Fibroblast of skin of abdomen (primary cell): ENCODE results near the gene AWAT1. TPM values are rescaled to one million over a fixed set of nuclear protein-coding genes. Genes with fewer than 3 reads are reported as not detected.
A peak's percentile ranks its signal among the peaks of the same experiment; 100 is the strongest.
"Not testable (repeated sequence)": the region's sequence is repeated elsewhere in the genome, so short reads cannot be mapped to it uniquely, and the experiment has no call there.

Experiments
- DNase-seq: peaks from one replicate; pipeline ENCODE4 v3.0.0-alpha.2; 2013
- polyA plus RNA-seq, 2 experiments: library from polyadenylated mRNA; unstranded; fragments of 120-200 nt; gene quantifications; one replicate each; pipeline ENCODE4 v1.2.1, GENCODE V29; 2013; ENCODE audit not compliant: insufficient read length in 2 of 2

AWAT1 gene
- polyA plus RNA-seq (2013, experiment 1 of 2; ENCODE audit: insufficient read length), result not detected
- not detected for polyA plus RNA-seq (2013, experiment 2 of 2; ENCODE audit: insufficient read length)

DNA sequence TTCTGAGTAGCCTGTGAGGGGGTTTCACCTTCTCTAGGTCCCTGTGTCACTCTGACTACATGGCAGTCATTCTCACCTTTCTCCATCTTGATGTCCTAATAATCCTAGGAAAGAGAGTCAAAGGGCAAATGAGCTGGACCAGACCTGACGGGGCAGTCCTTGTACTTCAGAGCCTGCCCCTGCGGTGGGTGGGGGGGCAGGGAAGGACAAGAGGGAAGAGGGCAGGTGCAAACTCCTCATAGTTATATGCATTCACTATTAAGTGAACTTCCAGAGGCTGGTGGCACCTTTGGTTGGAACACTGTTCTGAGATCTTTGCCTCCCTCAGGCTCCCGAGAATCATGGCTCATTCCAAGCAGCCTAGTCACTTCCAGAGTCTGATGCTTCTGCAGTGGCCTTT, at the start of gene AWAT1:
TSS of gene AWAT1 (plus strand) at position 301 of the 400 bp plus-strand sequence. CDS start at position 342, 41 bp downstream.
- DNase-seq, result no peak

- no peak for DNase-seq
These were observed 44.2 kb upstream of the AWAT1 start for GRCh38 chrX:70190225-70190624.

GRCh38 chrX:70196961-70197720, 37.3 kb upstream of the AWAT1 start:
- peak; percentile 34 for DNase-seq

DNA sequence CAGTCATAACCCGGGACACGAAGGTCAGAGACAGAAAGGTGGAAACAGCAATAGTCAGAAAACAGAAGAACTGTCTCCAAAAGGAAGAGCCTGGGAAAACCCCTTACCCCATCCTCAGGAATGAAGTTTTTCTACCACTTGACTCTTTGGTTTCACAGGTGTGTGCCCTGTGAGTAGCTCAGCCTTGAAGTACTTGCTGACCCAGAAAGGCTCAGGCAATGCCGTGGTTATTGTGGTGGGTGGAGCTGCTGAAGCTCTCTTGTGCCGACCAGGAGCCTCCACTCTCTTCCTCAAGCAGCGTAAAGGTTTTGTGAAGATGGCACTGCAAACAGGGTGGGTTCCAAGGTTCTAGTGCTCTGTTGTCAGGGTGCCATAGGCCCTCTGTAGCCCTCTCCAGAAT, 32.7 kb upstream of the AWAT1 start:
- no peak for DNase-seq

- no peak for DNase-seq
These were observed 26.0 kb upstream of the AWAT1 start for GRCh38 chrX:70208479-70208878.

DNA sequence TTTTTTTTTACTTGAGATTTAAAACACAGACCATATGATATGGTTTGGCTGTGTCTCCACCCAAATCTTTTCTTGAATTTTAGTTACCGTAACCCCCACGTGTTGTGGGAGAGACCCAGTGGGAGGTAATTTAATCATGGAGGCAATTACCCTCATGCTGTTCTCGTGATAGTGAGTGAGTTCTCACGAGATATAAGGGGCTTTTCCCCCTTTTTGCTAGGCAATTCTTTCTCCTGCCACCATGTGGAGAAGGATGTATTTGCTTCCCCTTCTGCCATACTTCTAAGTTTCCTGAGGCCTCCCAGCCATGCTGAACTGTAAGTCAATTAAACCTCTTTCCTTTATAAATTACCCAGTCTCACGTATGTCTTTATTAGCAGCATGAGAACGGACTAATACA, 24.9 kb upstream of the AWAT1 start:
- DNase-seq, result not testable (repeated sequence)

- no peak for DNase-seq
These were observed 14.3 kb upstream of the AWAT1 start for GRCh38 chrX:70219938-70220764.

GRCh38 chrX:70226048-70226447, 8.4 kb upstream of the AWAT1 start:
- no peak for DNase-seq

DNA sequence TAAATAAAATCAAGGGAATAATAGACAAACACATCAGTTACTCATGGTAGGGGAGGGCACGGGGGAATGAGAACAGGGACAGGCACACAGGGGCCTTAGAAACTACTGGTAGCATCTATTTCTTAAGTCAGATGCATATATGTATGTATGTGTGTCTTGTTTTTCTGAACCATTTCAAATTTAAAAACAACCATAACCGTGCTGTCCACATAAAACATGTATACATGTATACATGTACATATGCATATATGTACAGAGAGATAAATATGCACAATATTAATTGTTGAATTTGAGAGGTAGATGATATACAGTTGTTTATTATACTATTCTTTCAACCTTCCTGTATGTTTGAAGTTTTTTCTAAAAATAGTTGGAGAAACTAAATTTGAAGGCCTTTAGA, 7.8 kb upstream of the AWAT1 start:
- no peak for DNase-seq

DNA sequence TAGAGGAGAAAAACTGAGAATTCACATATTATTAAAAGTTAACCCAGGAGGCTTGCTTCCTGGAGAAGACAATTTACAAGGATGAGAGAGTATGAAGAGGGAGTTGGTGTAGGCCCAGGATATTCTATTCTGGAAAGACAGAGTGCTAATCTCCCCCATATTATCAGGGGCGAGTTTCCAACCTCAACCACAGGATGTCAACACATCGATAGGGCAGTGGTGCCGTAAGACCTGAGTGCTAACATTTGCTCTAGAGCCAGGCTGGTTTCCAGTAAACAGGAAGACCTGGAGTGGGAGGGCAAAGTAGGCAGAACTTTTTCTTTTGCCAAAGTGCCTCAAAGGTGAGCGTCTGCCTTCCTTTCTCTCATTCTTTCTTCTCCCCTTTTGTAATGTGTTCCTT, 2.8 kb upstream of the AWAT1 start:
- no peak for DNase-seq

DNA sequence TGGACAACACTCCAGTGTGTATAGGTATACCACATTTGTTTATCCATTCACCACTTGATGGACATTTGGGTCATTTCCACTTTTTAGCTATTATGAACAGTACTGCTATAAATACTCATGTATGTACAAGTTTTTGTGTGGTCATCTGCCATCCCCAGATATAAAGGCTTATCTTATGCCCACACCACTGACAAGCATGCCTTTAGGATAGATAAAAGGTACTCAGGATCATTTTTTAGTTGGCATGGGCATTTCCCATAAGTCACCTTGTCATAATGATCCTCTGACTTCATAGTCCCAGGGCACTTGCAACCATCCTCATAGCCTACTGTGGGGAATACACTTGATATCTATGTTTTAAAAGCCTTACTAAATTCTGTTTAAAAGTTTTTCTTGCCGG, 6.3 kb downstream of the AWAT1 start:
- no peak for DNase-seq

GRCh38 chrX:70241501-70241900, 7.0 kb downstream of the AWAT1 start:
- DNase-seq, result no peak

- not testable (repeated sequence) for DNase-seq
These were observed 9.1 kb downstream of the AWAT1 start for GRCh38 chrX:70243601-70244000.

- no peak for DNase-seq
These were observed 10.4 kb downstream of the AWAT1 start for GRCh38 chrX:70244881-70245280.

DNA sequence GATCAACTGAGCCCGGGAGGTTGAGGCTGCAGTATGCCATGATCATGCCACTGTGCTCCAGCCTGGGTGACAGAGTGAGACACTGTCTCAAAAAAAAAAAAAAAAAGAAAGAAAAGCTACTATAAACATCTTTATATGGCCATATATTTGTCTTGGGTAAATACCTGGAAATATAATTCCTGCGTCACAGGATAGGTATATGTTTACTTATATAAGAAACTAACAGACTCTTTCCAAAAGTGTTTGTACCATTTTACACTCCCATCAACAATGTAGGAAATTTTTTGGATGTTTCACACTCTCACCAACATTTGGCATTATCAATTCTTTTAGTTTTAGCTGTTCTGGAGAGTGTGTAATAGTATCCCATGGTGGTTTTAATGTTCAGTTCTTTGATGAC, 12.8 kb downstream of the AWAT1 start:
- no peak for DNase-seq

DNA sequence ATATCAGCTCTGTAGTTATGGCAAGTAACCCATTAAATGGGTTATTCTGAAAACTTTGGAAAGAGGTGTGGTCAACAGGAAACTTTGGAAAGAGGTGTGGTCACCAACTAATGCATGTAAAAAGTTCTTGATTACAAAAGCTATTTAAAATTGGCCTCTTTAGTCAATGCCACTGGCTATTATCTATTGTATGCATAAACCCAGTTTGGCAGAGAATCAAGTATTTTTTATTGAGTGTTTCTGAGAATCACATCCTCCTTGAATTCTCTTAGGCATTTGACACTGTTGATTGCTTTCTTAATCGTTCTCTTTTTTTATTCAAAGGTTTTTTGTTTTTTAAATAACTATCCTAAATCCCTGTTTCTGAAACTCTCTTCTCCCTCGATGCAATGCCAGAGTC, 18.0 kb downstream of the AWAT1 start:
- DNase-seq, result no peak

DNA sequence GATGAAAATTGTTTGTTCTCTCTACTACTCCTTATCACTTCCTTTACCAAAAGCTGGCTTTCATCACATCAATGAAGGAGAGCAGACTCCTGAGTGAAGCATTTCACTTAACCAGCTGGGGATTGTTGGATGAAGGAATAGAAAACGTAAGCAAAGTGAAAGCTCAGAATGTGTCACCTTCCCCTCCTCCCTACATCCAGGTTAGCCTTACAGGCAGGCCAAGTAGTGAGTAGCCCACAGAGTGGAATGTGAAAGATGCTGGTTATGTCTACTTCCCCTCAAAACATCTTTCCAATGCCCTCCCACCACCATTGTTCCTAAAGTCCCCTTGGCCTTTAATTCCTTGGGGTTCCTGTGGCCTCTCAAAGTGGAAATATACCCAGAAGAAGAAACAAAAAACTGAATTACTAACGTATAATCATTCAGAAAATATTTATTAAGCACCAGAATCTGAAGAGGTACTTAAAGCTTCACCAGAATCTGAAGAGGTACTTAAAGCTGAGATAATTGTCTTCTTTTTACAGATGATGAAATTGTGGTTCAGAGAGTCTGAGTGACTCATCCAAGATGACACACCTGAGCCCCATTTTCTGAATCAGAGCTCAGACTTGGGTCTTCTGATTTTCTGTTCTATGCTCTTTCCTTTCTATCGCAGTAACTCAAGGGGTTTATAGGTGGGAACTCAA, 19.1 kb downstream of the AWAT1 start:
- no peak for DNase-seq

GRCh38 chrX:70254063-70254400, 19.6 kb downstream of the AWAT1 start:
- DNase-seq, result no peak

GRCh38 chrX:70254909-70255308, 20.5 kb downstream of the AWAT1 start:
- DNase-seq, result no peak

DNA sequence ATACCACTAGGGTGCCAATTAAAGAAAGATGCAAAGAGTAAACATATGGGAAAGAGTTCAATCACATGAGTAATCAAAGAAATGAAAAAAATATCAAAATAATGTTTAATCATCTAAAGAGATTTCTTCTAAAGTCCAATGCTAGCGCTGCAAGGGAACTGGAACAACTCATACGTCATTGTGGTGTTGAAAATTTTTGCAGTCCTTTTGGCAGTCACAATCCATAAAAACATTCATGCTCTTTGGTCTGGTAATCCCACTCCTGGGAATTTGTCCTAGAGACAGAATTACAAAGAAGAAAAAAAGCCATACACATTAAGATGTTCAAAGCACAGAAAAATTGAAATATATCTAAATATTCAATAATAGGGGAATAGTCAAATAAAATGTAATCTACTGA, 21.0 kb downstream of the AWAT1 start:
- DNase-seq, result no peak

GRCh38 chrX:70257423-70258288, 23.2 kb downstream of the AWAT1 start:
- DNase-seq, result no peak

DNA sequence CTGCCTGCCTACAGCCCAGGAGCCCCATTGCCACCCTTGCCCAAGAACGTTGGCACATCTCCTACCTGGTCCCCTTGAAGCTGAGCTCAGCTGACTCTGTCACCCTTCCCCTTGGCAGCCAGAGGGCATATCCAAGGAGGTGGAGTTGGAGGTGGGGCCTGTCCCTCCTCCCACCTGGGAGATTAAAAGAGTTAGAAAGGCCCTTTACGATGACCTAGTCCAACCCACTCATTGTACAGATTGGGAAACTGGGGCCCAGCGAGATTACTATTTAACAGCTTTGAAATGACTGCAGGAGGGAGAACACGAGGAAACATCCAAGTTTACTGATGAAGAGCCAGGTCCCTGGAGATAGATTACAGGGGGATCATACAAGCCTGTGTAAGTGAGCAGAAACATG, 25.6 kb downstream of the AWAT1 start, which contains the start of gene P2RY4:
TSS of gene P2RY4 (minus strand) at position 101 of the 400 bp plus-strand sequence. CDS start 580 bp downstream, outside the sequence.
- no peak for DNase-seq
